Retinal pigment epithelial cell (primary cell): ENCODE measurements around the gene CNPY3.

Source experiments
- DNase-seq: peaks from one replicate; pipeline ENCODE4 v3.0.0-alpha.2; 2010; ENCODE audit warnings: low read depth
- H3K4me3 ChIP-seq: 2 replicates; pipeline ENCODE4 v1.5.1; 2011; ENCODE audit warnings: mild to moderate bottlenecking, low read length, control low read depth, moderate library complexity
- TF ChIP-seq, protein P1 (sequence below): conservative IDR thresholded peaks from 2 replicates; pipeline ENCODE4 v1.5.1; 2011; ENCODE audit warnings: low read depth, low read length, control low read depth, inconsistent platforms

CNPY3 gene

DNA sequence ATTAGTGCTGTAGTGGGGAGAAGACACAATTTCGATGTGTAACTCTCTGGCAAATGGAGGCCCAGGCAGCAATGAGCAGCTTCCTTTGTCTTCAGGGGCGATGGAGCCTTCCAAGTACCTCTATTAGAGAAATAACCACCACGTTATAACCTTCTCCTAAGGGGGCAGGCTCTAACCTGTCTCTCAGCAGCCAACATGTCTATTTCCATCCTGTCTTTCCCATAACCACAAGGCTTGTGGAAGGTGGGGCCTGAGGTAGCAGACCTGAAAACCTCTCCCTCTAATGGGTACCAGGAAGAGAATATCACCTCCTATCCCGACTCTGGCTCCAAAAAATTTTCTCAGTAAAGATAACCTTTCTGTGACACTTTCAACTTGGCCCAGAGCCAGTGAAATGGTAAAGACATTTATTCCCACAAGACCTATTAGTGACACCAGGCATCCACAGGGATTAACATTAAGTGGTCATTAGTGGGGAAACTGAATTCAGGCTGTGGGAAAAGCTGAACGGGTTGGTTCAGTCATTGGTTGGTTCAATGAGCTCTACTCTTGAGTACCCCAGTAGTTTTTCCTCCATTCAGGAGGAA, 45.7 kb downstream of the CNPY3 start:
- DNase-seq = no peak
- H3K4me3 ChIP-seq = no peak overlapping the region
- TF ChIP-seq, protein P1, sequence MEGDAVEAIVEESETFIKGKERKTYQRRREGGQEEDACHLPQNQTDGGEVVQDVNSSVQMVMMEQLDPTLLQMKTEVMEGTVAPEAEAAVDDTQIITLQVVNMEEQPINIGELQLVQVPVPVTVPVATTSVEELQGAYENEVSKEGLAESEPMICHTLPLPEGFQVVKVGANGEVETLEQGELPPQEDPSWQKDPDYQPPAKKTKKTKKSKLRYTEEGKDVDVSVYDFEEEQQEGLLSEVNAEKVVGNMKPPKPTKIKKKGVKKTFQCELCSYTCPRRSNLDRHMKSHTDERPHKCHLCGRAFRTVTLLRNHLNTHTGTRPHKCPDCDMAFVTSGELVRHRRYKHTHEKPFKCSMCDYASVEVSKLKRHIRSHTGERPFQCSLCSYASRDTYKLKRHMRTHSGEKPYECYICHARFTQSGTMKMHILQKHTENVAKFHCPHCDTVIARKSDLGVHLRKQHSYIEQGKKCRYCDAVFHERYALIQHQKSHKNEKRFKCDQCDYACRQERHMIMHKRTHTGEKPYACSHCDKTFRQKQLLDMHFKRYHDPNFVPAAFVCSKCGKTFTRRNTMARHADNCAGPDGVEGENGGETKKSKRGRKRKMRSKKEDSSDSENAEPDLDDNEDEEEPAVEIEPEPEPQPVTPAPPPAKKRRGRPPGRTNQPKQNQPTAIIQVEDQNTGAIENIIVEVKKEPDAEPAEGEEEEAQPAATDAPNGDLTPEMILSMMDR = no peak

- H3K4me3 ChIP-seq = peak overlapping the region; percentile 59
- DNase-seq = no peak
- TF ChIP-seq, protein P1 = no peak
Measured at GRCh38 chr6:42978487-42978838, 49.2 kb downstream of the CNPY3 start.

GRCh38 chr6:42978839-42979522, 49.7 kb downstream of the CNPY3 start, which contains the start of gene PEX6:
Gene PEX6, minus strand, starts transcription at chr6:42979181. Its CDS starts 31 bp downstream, at chr6:42979150.
- DNase-seq = peak; percentile 45
- peak within 1 kb of the TSS; percentile 59 for H3K4me3 ChIP-seq
- TF ChIP-seq, protein P1 = no peak

DNA sequence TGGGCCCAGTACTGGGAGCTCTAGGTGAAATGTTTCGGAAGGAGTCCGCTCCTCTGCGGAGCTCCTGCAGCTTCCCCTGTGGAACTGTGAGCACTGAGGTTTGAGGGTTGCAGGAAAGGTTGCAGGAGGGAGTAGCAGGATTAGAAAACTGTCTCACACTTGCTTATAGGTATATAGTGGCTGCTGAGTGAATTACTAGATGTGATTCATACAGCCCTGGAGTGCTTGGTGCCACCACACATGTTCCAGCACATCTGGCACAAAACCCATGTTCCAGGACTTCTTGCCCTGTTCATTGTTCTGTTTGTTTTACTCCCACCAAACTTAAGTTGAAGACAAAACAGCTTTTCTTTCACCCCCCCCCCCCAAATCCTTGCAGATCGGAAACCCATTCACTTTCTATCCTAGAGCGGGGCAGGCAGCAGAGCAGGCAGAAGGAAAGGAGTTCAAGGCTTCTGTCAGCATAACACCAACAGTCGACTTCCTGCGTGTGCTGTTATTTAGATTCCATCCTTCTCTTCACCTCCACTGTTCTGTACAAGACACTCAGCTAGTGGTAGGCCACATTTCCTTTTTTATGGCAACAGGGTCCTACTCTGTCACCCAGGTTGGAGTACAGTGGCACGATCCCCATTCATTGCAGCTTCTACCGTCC, 50.4 kb downstream of the CNPY3 start:
- TF ChIP-seq, protein P1 = no peak
- DNase-seq = no peak
- peak overlapping the region; percentile 59 for H3K4me3 ChIP-seq

DNA sequence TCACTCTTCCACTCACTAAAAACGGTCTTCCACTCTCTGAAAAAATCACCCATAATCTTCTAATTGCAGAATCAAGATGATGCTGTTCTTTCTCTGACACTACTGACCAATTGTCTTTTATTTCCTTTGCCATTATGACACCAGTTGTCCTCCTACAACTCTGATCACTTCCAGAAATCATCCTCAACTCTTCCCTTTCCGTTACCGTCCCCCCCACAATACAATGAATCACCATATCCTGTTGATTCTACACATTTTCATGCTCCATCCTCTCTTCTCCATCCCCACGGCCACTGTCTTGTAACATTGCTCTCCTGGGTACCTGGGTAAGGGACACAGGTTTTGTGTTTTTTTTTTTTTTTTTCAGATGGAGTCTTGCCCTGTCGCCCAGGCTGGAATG, 52.6 kb downstream of the CNPY3 start:
- no peak for DNase-seq
- TF ChIP-seq, protein P1 = no peak
- H3K4me3 ChIP-seq = no peak overlapping the region

GRCh38 chr6:42984001-42984923, 55.0 kb downstream of the CNPY3 start, which contains the start of gene PPP2R5D:
Gene PPP2R5D, plus strand, starts transcription at chr6:42984570. Its CDS starts 108 bp downstream, at chr6:42984678.
- TF ChIP-seq, protein P1 = no peak
- DNase-seq = peak; percentile 97
- peak within 1 kb of the TSS; percentile 74 for H3K4me3 ChIP-seq
